C4-2B (cell line): Measurements from ENCODE around the gene FOS.

Experiments used
- H3K27ac ChIP-seq: fragments of 450-650 bp; 2 replicates; pipeline ENCODE4 v1.5.1; 2017
- CTCF ChIP-seq: fragments of 450-650 bp; conservative IDR thresholded peaks from 2 replicates; pipeline ENCODE4 v1.5.1; 2017; ENCODE audit warnings: mild to moderate bottlenecking
- ZFX ChIP-seq: fragments of 450-650 bp; IDR thresholded peaks from 2 replicates; pipeline ENCODE4 v1.6.1; 2017

FOS gene

GRCh38 chr14:75260025-75260763, 18.4 kb upstream of the FOS start:
- no peak for TF ChIP-seq ZFX
- TF ChIP-seq CTCF, result no peak
- H3K27ac ChIP-seq, result no peak overlapping the region

- no peak for TF ChIP-seq CTCF
- TF ChIP-seq ZFX, result no peak
- H3K27ac ChIP-seq, result peak overlapping the region; percentile 3; the same call in 1 of the 2 replicates
These were observed 16.8 kb upstream of the FOS start for GRCh38 chr14:75261820-75262219.

GRCh38 chr14:75262641-75263040, 16.0 kb upstream of the FOS start:
- H3K27ac ChIP-seq, result no peak overlapping the region
- TF ChIP-seq CTCF, result no peak
- no peak for TF ChIP-seq ZFX

GRCh38 chr14:75264036-75264435, 14.6 kb upstream of the FOS start:
- TF ChIP-seq CTCF, result no peak
- TF ChIP-seq ZFX, result no peak
- H3K27ac ChIP-seq, result peak overlapping the region; percentile 53

GRCh38 chr14:75267141-75267721, 11.4 kb upstream of the FOS start:
- TF ChIP-seq ZFX (no peak), CTCF (no peak)
- no peak overlapping the region for H3K27ac ChIP-seq

DNA sequence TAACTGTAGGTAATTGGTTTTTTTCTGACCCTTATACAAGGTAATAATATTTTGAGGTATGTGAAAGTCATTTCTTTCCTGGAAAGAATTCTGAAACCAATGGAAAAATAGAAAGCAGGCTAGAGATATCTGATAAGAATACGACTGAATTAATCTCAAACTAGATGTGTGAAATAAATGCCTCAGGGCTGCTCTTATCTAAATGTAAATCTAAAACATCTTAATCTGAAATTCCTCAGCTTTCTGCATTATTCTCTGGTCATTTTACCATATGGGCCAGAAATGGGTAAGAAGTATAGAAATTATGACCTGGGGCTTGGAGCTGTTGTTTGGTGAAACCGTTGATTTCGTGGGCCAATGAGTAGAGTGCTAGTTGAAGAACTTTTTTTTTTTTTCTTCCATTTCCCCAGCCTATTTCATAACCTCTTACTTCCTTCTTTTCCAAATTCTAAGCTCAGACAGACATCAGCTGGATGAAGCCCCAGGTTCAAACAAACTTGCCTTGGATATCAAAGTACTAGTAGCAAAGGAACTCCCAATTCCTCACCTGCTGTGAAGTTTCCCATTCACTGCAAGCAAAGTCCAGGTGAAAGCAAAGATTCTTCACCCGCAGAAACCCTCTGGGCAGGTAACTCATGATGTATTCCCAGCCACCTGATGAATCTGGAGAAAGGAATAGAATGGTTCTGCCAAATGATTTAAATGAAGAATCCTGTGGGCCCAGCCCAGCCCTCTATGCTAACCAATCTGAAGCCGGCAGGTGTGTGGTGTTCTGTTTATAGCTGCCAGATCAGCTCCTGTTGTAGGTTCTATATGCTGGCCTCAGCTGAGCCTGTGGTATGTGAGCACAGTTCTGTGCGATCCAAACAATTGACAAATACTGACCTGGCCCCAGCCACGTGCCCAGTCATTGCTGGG, 9.7 kb upstream of the FOS start:
- TF ChIP-seq CTCF, result no peak
- TF ChIP-seq ZFX, result no peak
- no peak overlapping the region for H3K27ac ChIP-seq

- H3K27ac ChIP-seq, result no peak overlapping the region
- TF ChIP-seq CTCF (no peak), ZFX (no peak)
These were observed 7.1 kb upstream of the FOS start for GRCh38 chr14:75271514-75271913.
